SU-DHL-6 (cell line): ENCODE results near the gene RBL2.

Experiments
- H2AFZ ChIP-seq: fragments of 200-600 bp; sonication (generic); 2 replicates; pipeline ENCODE4 v1.6.1; 2014; ENCODE audit warnings: low read depth, mild to moderate bottlenecking, moderate library complexity, mixed read lengths, antibody characterized with exemption, low read length; ENCODE audit not compliant: severe bottlenecking
- H3F3A ChIP-seq: fragments of 200-600 bp; shearing (Covaris generic); 2 replicates; pipeline ENCODE4 v1.6.0; 2016; ENCODE audit warnings: antibody characterized with exemption, mild to moderate bottlenecking; ENCODE audit not compliant: insufficient read depth
- H3K27ac ChIP-seq: fragments of 200-600 bp; sonication (generic); 2 replicates; pipeline ENCODE4 v1.5.1; 2016; ENCODE audit warnings: low read depth, mild to moderate bottlenecking, low read length, moderate library complexity, mixed read lengths
- H3K27me3 ChIP-seq: fragments of 200-600 bp; sonication (generic), shearing (Covaris generic); 2 replicates; pipeline ENCODE4 v1.6.0; 2014; ENCODE audit warnings: mild to moderate bottlenecking, low read length
- H3K36me3 ChIP-seq: fragments of 200-600 bp; sonication (generic); 2 replicates; pipeline ENCODE4 v1.6.1; 2014; ENCODE audit warnings: mild to moderate bottlenecking, low read length, mixed read lengths
- H3K4me2 ChIP-seq: fragments of 300-600, 200-600 bp; shearing (Covaris generic), sonication (generic); 2 replicates; pipeline ENCODE4 v1.6.0; 2014; ENCODE audit warnings: low read length, low read depth, mild to moderate bottlenecking; ENCODE audit not compliant: poor library complexity, severe bottlenecking
- H3K4me3 ChIP-seq: fragments of 200-600 bp; sonication (generic); 2 replicates; pipeline ENCODE4 v1.5.1; 2014; ENCODE audit warnings: antibody characterized with exemption, low read length, mild to moderate bottlenecking, mixed read lengths; ENCODE audit not compliant: insufficient read depth, poor library complexity, severe bottlenecking
- H3K79me2 ChIP-seq: fragments of 200-600 bp; sonication (generic); 2 replicates; pipeline ENCODE4 v1.6.1; 2014; ENCODE audit warnings: mild to moderate bottlenecking, low read length, moderate library complexity; ENCODE audit not compliant: insufficient read depth
- H3K9ac ChIP-seq: fragments of 200-600 bp; sonication (generic); 2 replicates; pipeline ENCODE4 v1.7.0; 2014; ENCODE audit warnings: mild to moderate bottlenecking, low read length
- H3K9me2 ChIP-seq: fragments of 200-600 bp; sonication (generic); replicated peaks from 2 replicates; pipeline ENCODE4 v1.6.1; 2014; ENCODE audit warnings: low read length; ENCODE audit not compliant: insufficient read depth
- H3K9me3 ChIP-seq: fragments of 200-600 bp; sonication (generic); 2 replicates; pipeline ENCODE4 v1.6.1; 2014; ENCODE audit warnings: low read length, mixed read lengths; ENCODE audit not compliant: insufficient read depth
- H4K20me1 ChIP-seq: fragments of 200-600 bp; sonication (generic); 2 replicates; pipeline ENCODE4 v1.6.1; 2014; ENCODE audit warnings: low read depth, mild to moderate bottlenecking, antibody characterized with exemption, low read length, moderate library complexity, mixed read lengths
- CTCF ChIP-seq: fragments of 200-600 bp; sonication (generic); IDR thresholded peaks from one replicate; pipeline ENCODE4 v1.5.1; 2017; ENCODE audit warnings: antibody characterized with exemption, mild to moderate bottlenecking, low read length, moderate library complexity; ENCODE audit not compliant: insufficient read depth, poor library complexity, severe bottlenecking
- EZH2phosphoT487 ChIP-seq: fragments of 200-600 bp; sonication (generic), shearing (Covaris generic); conservative IDR thresholded peaks from 2 replicates; pipeline ENCODE4 v1.6.1; 2018; ENCODE audit warnings: mild to moderate bottlenecking, antibody characterized with exemption, low read length, moderate library complexity, mixed read lengths

The RBL2 gene

GRCh38 chr16:53449816-53450517 is 15.7 kb downstream of the RBL2 start:
- Histone ChIP-seq H3K4me3 (peak overlapping the region; percentile 52), H2AFZ (peak overlapping the region; percentile 43), H3K4me2 (peak overlapping the region; percentile 98), H3F3A (peaks cover 14% of the 10 kb centered on the region), H3K9me3 (no peaks in the 10 kb centered on the region), H3K27me3 (no peaks in the 10 kb centered on the region), H3K9ac (peak overlapping the region; percentile 54), H3K27ac (peak overlapping the region; percentile 95), H3K79me2 (peaks cover 5% of the 10 kb centered on the region; the same call in 1 of the 2 replicates), H4K20me1 (no peaks in the 10 kb centered on the region), H3K9me2 (no peaks in the 10 kb centered on the region), H3K36me3 (peaks cover 29% of the 10 kb centered on the region)
- TF ChIP-seq CTCF = no peak
- no peak for TF ChIP-seq EZH2phosphoT487

- TF ChIP-seq EZH2phosphoT487 = no peak
- TF ChIP-seq CTCF = no peak
- Histone ChIP-seq H3K79me2 (peaks cover 9% of the 10 kb centered on the region; the same call in 1 of the 2 replicates), H3K9me3 (no peaks in the 10 kb centered on the region), H3K36me3 (peaks cover 37% of the 10 kb centered on the region), H3F3A (peaks cover 23% of the 10 kb centered on the region), H3K27me3 (no peaks in the 10 kb centered on the region), H3K4me3 (no peak overlapping the region), H4K20me1 (no peaks in the 10 kb centered on the region), H3K27ac (no peak overlapping the region), H2AFZ (no peak overlapping the region), H3K4me2 (no peak overlapping the region), H3K9ac (no peak overlapping the region), H3K9me2 (no peaks in the 10 kb centered on the region)
Measured at GRCh38 chr16:53453928-53454327, 19.7 kb downstream of the RBL2 start.

GRCh38 chr16:53456625-53457024 is 22.4 kb downstream of the RBL2 start:
- no peak overlapping the region for H2AFZ ChIP-seq
- H3K4me2 ChIP-seq = peak overlapping the region; percentile 4
- H3K4me3 ChIP-seq = no peak overlapping the region
- H3K9ac ChIP-seq = no peak overlapping the region
- no peaks in the 10 kb centered on the region for H4K20me1 ChIP-seq
- peaks cover 9% of the 10 kb centered on the region; the same call in 1 of the 2 replicates for H3F3A ChIP-seq
- H3K79me2 ChIP-seq = 0 out of 2 replicates have a peak, but pooled peaks cover 3% of the 10 kb centered on the region
- no peaks in the 10 kb centered on the region for H3K9me2 ChIP-seq
- H3K27ac ChIP-seq = peak overlapping the region; percentile 78
- H3K36me3 ChIP-seq = peaks cover 53% of the 10 kb centered on the region
- no peaks in the 10 kb centered on the region for H3K9me3 ChIP-seq
- H3K27me3 ChIP-seq = no peaks in the 10 kb centered on the region
- TF ChIP-seq CTCF (no peak), EZH2phosphoT487 (no peak)
